Keratinocyte (primary cell): ENCODE data around the gene NADK2. TPM values are rescaled to one million over a fixed set of nuclear protein-coding genes. Genes with fewer than 3 reads are reported as not detected.

Experiments used
- DNase-seq: peaks from one replicate; pipeline ENCODE4 v3.0.0-alpha.2; 2011; ENCODE audit warnings: low read depth, missing footprints, low spot score
- FAIRE-seq: peaks from 2 replicates; lab custom pipeline; 2011; peaks lifted over from hg19 to GRCh38; lab: Jason Lieb, UNC
- H2AFZ ChIP-seq: 2 replicates; pipeline ENCODE4 v1.6.0; 2012; ENCODE audit warnings: low read length, control low read depth, inconsistent platforms; ENCODE audit not compliant: control insufficient read depth
- H3K27ac ChIP-seq: 2 replicates; pipeline ENCODE4 v1.5.1; 2011; ENCODE audit warnings: low read length; ENCODE audit not compliant: control insufficient read depth, insufficient read depth
- H3K27me3 ChIP-seq: 3 replicates; pipeline ENCODE4 v1.6.0; 2011; ENCODE audit warnings: low read length; ENCODE audit not compliant: control insufficient read depth, insufficient read depth; ENCODE audit errors: extremely low read depth
- H3K36me3 ChIP-seq, 2 experiments: 2 replicates in 1 of 2; 3 replicates in 1 of 2; pipeline ENCODE4 v1.5.1; 2011; ENCODE audit warnings: low read length in 2 of 2, mild to moderate bottlenecking in 1 of 2; ENCODE audit not compliant: control insufficient read depth in 2 of 2, insufficient read depth in 2 of 2; ENCODE audit errors: extremely low read depth in 1 of 2
- H3K4me1 ChIP-seq: 3 replicates; pipeline ENCODE4 v1.5.1; 2011; ENCODE audit warnings: low read length; ENCODE audit not compliant: control insufficient read depth, insufficient read depth; ENCODE audit errors: extremely low read depth
- H3K4me2 ChIP-seq: 3 replicates; pipeline ENCODE4 v1.6.0; 2011; ENCODE audit warnings: low read depth, low read length; ENCODE audit not compliant: control insufficient read depth, insufficient read depth; ENCODE audit errors: extremely low read depth
- H3K4me3 ChIP-seq, 3 experiments: fragments of 200-600 bp in 1 of 3; sonication (generic) in 1 of 3; 2 replicates in 2 of 3; 3 replicates in 1 of 3; pipeline ENCODE4 v1.5.1; 2011 to 2016; ENCODE audit warnings: low read length in 3 of 3, mild to moderate bottlenecking in 3 of 3, control low read depth in 2 of 3, inconsistent platforms in 1 of 3, low read depth in 1 of 3, mixed read lengths in 1 of 3, mixed run types in 1 of 3, moderate library complexity in 1 of 3; ENCODE audit not compliant: control insufficient read depth in 2 of 3, insufficient read depth in 2 of 3; ENCODE audit errors: extremely low read depth in 1 of 3
- H3K79me2 ChIP-seq: 2 replicates; pipeline ENCODE4 v1.6.0; 2012; ENCODE audit warnings: low read length; ENCODE audit not compliant: control insufficient read depth, insufficient read depth
- H3K9ac ChIP-seq: 3 replicates; pipeline ENCODE4 v1.6.0; 2011; ENCODE audit warnings: low read length; ENCODE audit not compliant: control insufficient read depth, insufficient read depth; ENCODE audit errors: extremely low read depth
- H3K9me1 ChIP-seq: 3 replicates; pipeline ENCODE4 v1.6.0; 2011; ENCODE audit warnings: low read length; ENCODE audit not compliant: control insufficient read depth, insufficient read depth; ENCODE audit errors: extremely low read depth
- H3K9me3 ChIP-seq: 2 replicates; pipeline ENCODE4 v1.5.1; 2012; ENCODE audit warnings: low read depth, low read length; ENCODE audit not compliant: control insufficient read depth
- H4K20me1 ChIP-seq: 3 replicates; pipeline ENCODE4 v1.6.0; 2011; ENCODE audit warnings: low read length; ENCODE audit not compliant: control insufficient read depth, insufficient read depth; ENCODE audit errors: extremely low read depth
- CTCF ChIP-seq, 3 experiments: IDR thresholded peaks in 1 of 3; conservative IDR thresholded peaks in 1 of 3; optimal IDR thresholded peaks in 1 of 3; 2 replicates in 2 of 3; 3 replicates in 1 of 3; pipeline versions ENCODE3 to v1.5.1; 2011; ENCODE audit warnings: low read length in 3 of 3, mild to moderate bottlenecking in 3 of 3, moderate library complexity in 2 of 3, control low read depth in 1 of 3, inconsistent platforms in 1 of 3; ENCODE audit not compliant: insufficient read depth in 2 of 3; ENCODE audit errors: extremely low read depth in 1 of 3
- EZH2 ChIP-seq: IDR thresholded peaks from one replicate; pipeline ENCODE4 v1.6.1; 2012; ENCODE audit warnings: inconsistent platforms, mild to moderate bottlenecking, low read length, moderate library complexity
- dilution Hi-C: fragments of 300-500 bp; cut with MboI; formaldehyde crosslinking; loops from one replicate; pipeline ENCODE4 v1.7.0; 2020; ENCODE audit warnings: low sequenced_read_pairs; ENCODE audit not compliant: extremely low pct_ligation_motif_present
- polyA plus RNA-seq, 5 experiments: library from polyadenylated mRNA; depleted of rRNA in 3 of 5; stranded (reverse) in 3 of 5; stranded (forward) in 1 of 5; unstranded in 1 of 5; fragments of >200 nt; gene quantifications; 1 replicate in 1 of 5; 2 replicates in 3 of 5; 3 replicates in 1 of 5; pipeline versions ENCODE4 v1.2.1 to v1.2.3, GENCODE V29; 2011 to 2012; ENCODE audit warnings: missing spikeins in 2 of 5, low read depth in 1 of 5, low replicate concordance in 1 of 5

The NADK2 gene
- polyA plus RNA-seq, 1 donor (not counting 4 experiments of a cell fraction or from before 2014, with no cell fraction given): 15.4 TPM

- no peak overlapping the region for H3K27ac ChIP-seq
- no peaks in the 10 kb centered on the region for H3K9me1 ChIP-seq
- H3K4me1 ChIP-seq: no peaks in the 10 kb centered on the region
- H4K20me1 ChIP-seq: no peaks in the 10 kb centered on the region
- H3K79me2 ChIP-seq: peaks cover 2% of the 10 kb centered on the region
- TF ChIP-seq EZH2 (no peak), CTCF (optimal IDR thresholded peaks at IDR 0.05 in 1 of 3, IDR thresholded peaks at IDR 0.05 in 1 of 3, conservative IDR thresholded peaks at IDR 0.05 in 1 of 3; ENCODE audit: extremely low read depth in 1 of 3, insufficient read depth in 2 of 3, low read length in 3 of 3) (no peak)
- DNase-seq: no peak
- no peaks in the 10 kb centered on the region for H3K9me3 ChIP-seq
- peaks cover 36 to 41% of the 10 kb centered on the region in 2 experiments for H3K36me3 ChIP-seq
- H2AFZ ChIP-seq: no peak overlapping the region
- no peak for FAIRE-seq
- no peak overlapping the region for H3K4me2 ChIP-seq
- no peak overlapping the region for H3K4me3 ChIP-seq
- dilution Hi-C loops: no loop called here
- H3K9ac ChIP-seq: no peak overlapping the region
- no peaks in the 10 kb centered on the region for H3K27me3 ChIP-seq
Observed at GRCh38 chr5:36170832-36171424, 70.8 kb downstream of the NADK2 start.

- no peaks in the 10 kb centered on the region for H3K4me1 ChIP-seq
- TF ChIP-seq EZH2: no peak
- no peak for TF ChIP-seq CTCF (optimal IDR thresholded peaks at IDR 0.05 in 1 of 3, IDR thresholded peaks at IDR 0.05 in 1 of 3, conservative IDR thresholded peaks at IDR 0.05 in 1 of 3; ENCODE audit: extremely low read depth in 1 of 3, insufficient read depth in 2 of 3, low read length in 3 of 3)
- H3K4me3 ChIP-seq: no peak overlapping the region
- H3K27ac ChIP-seq: no peak overlapping the region
- peaks cover 13% of the 10 kb centered on the region for H3K79me2 ChIP-seq
- dilution Hi-C loops: no loop called here
- peaks cover 36 to 41% of the 10 kb centered on the region in 2 experiments for H3K36me3 ChIP-seq
- H2AFZ ChIP-seq: no peak overlapping the region
- no peak overlapping the region for H3K9ac ChIP-seq
- H3K4me2 ChIP-seq: no peak overlapping the region
- FAIRE-seq (no peak), DNase-seq (no peak)
- no peaks in the 10 kb centered on the region for H3K9me3 ChIP-seq
- no peaks in the 10 kb centered on the region for H4K20me1 ChIP-seq
- H3K27me3 ChIP-seq: no peaks in the 10 kb centered on the region
- no peaks in the 10 kb centered on the region for H3K9me1 ChIP-seq
Observed at GRCh38 chr5:36168737-36169136, 73.0 kb downstream of the NADK2 start.
